Measurements from ENCODE around the gene DPT. TPM values are rescaled to one million over a fixed set of nuclear protein-coding genes. Genes with fewer than 3 reads are reported as not detected.

DPT gene
- total and polyA plus RNA-seq, 2 of the 4 experiments (the other 2 are of a cell fraction): not detected

DNA sequence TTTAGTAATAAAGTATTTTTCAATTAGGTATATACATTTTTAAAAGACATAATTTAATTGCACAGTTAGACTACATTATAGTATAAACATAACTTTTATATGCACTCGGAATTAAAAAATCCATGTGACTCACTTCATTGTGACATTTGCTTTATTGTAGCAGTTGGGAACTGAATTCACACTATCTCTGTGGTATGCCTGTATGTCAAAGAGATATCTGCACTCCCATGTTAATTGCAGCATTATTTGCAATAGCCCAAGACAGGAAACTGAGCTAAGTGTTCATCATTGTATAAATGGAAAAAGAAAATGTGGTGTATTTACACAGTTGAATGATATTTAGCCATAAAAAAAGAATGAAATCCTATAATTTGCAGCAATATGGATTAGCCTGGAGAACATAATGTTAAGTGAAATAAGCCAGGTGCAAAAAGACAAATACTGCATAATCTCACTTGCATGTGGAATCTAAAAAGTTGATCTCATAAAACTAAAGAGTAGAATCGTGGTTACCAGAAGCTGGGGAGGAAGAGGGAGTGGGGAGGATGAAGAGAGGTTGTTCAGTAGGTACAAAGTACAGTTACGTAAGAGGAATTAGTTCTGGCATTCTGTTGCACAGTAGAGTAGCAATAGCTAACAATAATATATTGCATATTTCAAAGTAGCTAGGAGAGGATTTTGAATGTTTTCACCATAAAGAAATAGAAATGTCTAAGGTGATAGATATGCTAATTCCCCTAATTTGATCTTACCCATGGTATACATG lies 64.8 kb downstream of the DPT start:
- no peak overlapping the region for H4K8ac ChIP-seq (ENCODE audit: low read depth in 2 of 2, low read length in 2 of 2)
- H3K27ac ChIP-seq (ENCODE audit: insufficient read depth, low read length): no peak overlapping the region
- BruUV-seq (replicated peaks): no TSS peak
- no peak overlapping the region for H3K4me3 ChIP-seq (ENCODE audit: insufficient read depth, low read depth, low read length)
- ChIA-PET POLR2A (ENCODE audit: unreplicated experiment) (no interaction called here), CTCF (no interaction called here)
- H2AFZ ChIP-seq (replicated peaks; ENCODE audit: low read length, poor library complexity): no peak overlapping the region
- no peak overlapping the region for H3K9ac ChIP-seq (ENCODE audit: low read depth, low read length)
- WGBS, 2 experiments (ENCODE audit: extremely low coverage in 2 of 2, insufficient read length in 1 of 2): no CpG with 5 or more reads among the region's 3 CpGs
- intact Hi-C loops (cut with micrococcal nuclease): no loop called here
- no peak overlapping the region for H3K4ac ChIP-seq (ENCODE audit: low read depth, low read length)
- H2AK9ac ChIP-seq (replicated peaks; ENCODE audit: low read depth, low read length, poor library complexity): no peak overlapping the region
- no peak overlapping the region for H3K4me2 ChIP-seq (ENCODE audit: low read depth, low read length)
- H2AK5ac ChIP-seq (ENCODE audit: low read depth, low read length): no peak overlapping the region
- H2BK15ac ChIP-seq (ENCODE audit: low read depth, low read length): no peak overlapping the region
- no peaks in the 10 kb centered on the region for H3K4me1 ChIP-seq (ENCODE audit: control insufficient read depth, insufficient read depth, low read length)
- no peaks in the 10 kb centered on the region for H3K36me3 ChIP-seq (ENCODE audit: control insufficient read depth, insufficient read depth, low read length)
- H3K27me3 ChIP-seq (ENCODE audit: control insufficient read depth, insufficient read depth, low read length): no peaks in the 10 kb centered on the region
- H3K9me1 ChIP-seq (ENCODE audit: insufficient read depth, low read length): no peaks in the 10 kb centered on the region
- TF ChIP-seq MAZ (IDR thresholded peaks at IDR 0.05; ENCODE audit: borderline replicate concordance, low read depth, low read length): no peak
- no peak for TF ChIP-seq POLR2A (IDR thresholded peaks at IDR 0.05; ENCODE audit: low read depth, low read length)
- TF ChIP-seq NFE2L2 (IDR thresholded peaks at IDR 0.05; ENCODE audit: low read depth, low read length): no peak
- no peak for TF ChIP-seq CHD1 (IDR thresholded peaks at IDR 0.05; ENCODE audit: low read depth, low read length)
- TF ChIP-seq FOS (IDR thresholded peaks at IDR 0.05; ENCODE audit: low read depth, low read length): no peak
- H3K79me1 ChIP-seq (ENCODE audit: low read depth in 1 of 2, low read length in 2 of 2): no peaks in the 10 kb centered on the region
- no peak overlapping the region for H4K91ac ChIP-seq (ENCODE audit: insufficient read depth, low read depth, low read length)
- H2BK5ac ChIP-seq (ENCODE audit: low read depth, low read length, poor library complexity, severe bottlenecking): no peak overlapping the region
- H2BK20ac ChIP-seq (ENCODE audit: low read depth, low read length): no peak overlapping the region
- no peak overlapping the region for H3K56ac ChIP-seq (ENCODE audit: extremely low read depth, insufficient read depth, low read length)
- no peaks in the 10 kb centered on the region for H3K9me3 ChIP-seq (ENCODE audit: control insufficient read depth, insufficient read depth, low read length)
- in situ Hi-C loops (cut with MboI; ENCODE audit: low sequenced_read_pairs): no loop called here
- dilution Hi-C loops (cut with HindIII; ENCODE audit: low sequenced_read_pairs, unreplicated experiment): no loop called here
- no peak overlapping the region for H3K18ac ChIP-seq (ENCODE audit: low read depth, low read length)
- no peak overlapping the region for H2BK120ac ChIP-seq (ENCODE audit: low read depth, low read length)
- H3K23ac ChIP-seq (ENCODE audit: low read depth, low read length): no peak overlapping the region
- no peaks in the 10 kb centered on the region for H4K20me1 ChIP-seq (ENCODE audit: insufficient read depth, low read length)
- no peak overlapping the region for H3K14ac ChIP-seq (replicated peaks; ENCODE audit: low read depth, low read length)
- ATAC-seq (ENCODE audit: low read depth): no peak
- no peak for DNase-seq
- H4K5ac ChIP-seq (ENCODE audit: low read depth, low read length): no peak overlapping the region
